Uterus (tissue), 4 donors: ENCODE data around the gene TMEM140. TPM values are rescaled to one million over a fixed set of nuclear protein-coding genes. Genes with fewer than 3 reads are reported as not detected.

Source experiments
- DNase-seq, 2 donors: peaks; one replicate each; pipeline ENCODE4 v3.0.0-alpha.2; 2019 to 2020
- H3K27ac ChIP-seq, 2 donors: fragments of 200-600 bp; sonication (generic); 1 replicate in 1 of 2; 2 replicates in 1 of 2; pipeline ENCODE4 v1.5.1; 2016 to 2018
- H3K27me3 ChIP-seq, 2 donors: fragments of 200-600 bp; sonication (generic); one replicate each; pipeline ENCODE4 v1.5.1; 2018 to 2019; ENCODE audit warnings: control low read depth in 1 of 2
- H3K36me3 ChIP-seq, 2 donors: fragments of 200-600 bp; sonication (generic); one replicate each; pipeline ENCODE4 v1.5.1; 2019; ENCODE audit warnings: control low read depth in 1 of 2
- H3K4me1 ChIP-seq, 2 donors: fragments of 200-600 bp; sonication (generic); one replicate each; pipeline ENCODE4 v1.5.1; 2018 to 2019; ENCODE audit warnings: control low read depth in 1 of 2
- H3K4me3 ChIP-seq, 2 donors: fragments of 200-600 bp; sonication (generic); 1 replicate in 1 of 2; 2 replicates in 1 of 2; pipeline ENCODE4 v1.5.1; 2018 to 2019; ENCODE audit warnings: mild to moderate bottlenecking in 1 of 2
- H3K9me3 ChIP-seq, 2 donors: fragments of 200-600 bp; sonication (generic); one replicate each; pipeline ENCODE4 v1.5.1; 2019; ENCODE audit warnings: control low read depth in 1 of 2
- CTCF ChIP-seq, 4 experiments: fragments of 200-600 bp in 2 of 4; fragments of 450-650 bp in 2 of 4; sonication (generic) in 2 of 4; IDR thresholded peaks; one replicate each; pipeline ENCODE4 v1.5.1; 2016 to 2019; ENCODE audit warnings: antibody characterized with exemption in 4 of 4, mild to moderate bottlenecking in 2 of 4, moderate library complexity in 1 of 4
- POLR2A ChIP-seq, 2 donors: fragments of 450-650 bp; IDR thresholded peaks; one replicate each; pipeline ENCODE4 v1.6.1; 2016; ENCODE audit warnings: antibody characterized with exemption in 2 of 2, mild to moderate bottlenecking in 1 of 2, moderate library complexity in 1 of 2
- intact Hi-C: fragments of 100-400 bp; cut with DNase I; formaldehyde crosslinking; loops from one replicate; pipeline ENCODE4 v1.15.1; 2023; ENCODE audit warnings: low total_unique reads
- total RNA-seq, 4 donors: library from RNA; depleted of rRNA in 3 of 4; stranded (reverse); fragments of >200 nt in 3 of 4; gene quantifications; one replicate each; pipeline versions ENCODE4 v1.1.0 to v1.2.4, GENCODE V29; 2014 to 2023
- donor health status: DM: yes; HTN: yes; CAD: no.

Gene TMEM140
- total RNA-seq, 4 donors from 2014 or later, result 5.9 to 30.0 (median 17.9) TPM

GRCh38 chr7:135185471-135186260 is 37.8 kb downstream of the TMEM140 start:
- H3K36me3 ChIP-seq, result no peaks in the 10 kb centered on the region
- TF ChIP-seq POLR2A (IDR thresholded peaks at IDR 0.05) (no peak), CTCF (IDR thresholded peaks at IDR 0.05) (no peak)

GRCh38 chr7:135186261-135186540 is 38.3 kb downstream of the TMEM140 start:
- H3K27me3 ChIP-seq, result no peaks in the 10 kb centered on the region
- H3K9me3 ChIP-seq, result peaks cover 0 to 9% of the 10 kb centered on the region in 2 donors
- H3K36me3 ChIP-seq, result no peaks in the 10 kb centered on the region
- H3K4me3 ChIP-seq, result no peak overlapping the region
- no peak for DNase-seq
- H3K4me1 ChIP-seq, result no peaks in the 10 kb centered on the region
- intact Hi-C loops, result no loop called here
- H3K27ac ChIP-seq, result no peak overlapping the region
- TF ChIP-seq CTCF (IDR thresholded peaks at IDR 0.05) (no peak), POLR2A (IDR thresholded peaks at IDR 0.05) (no peak)

More at GRCh38 chr7:135185471-135186260, 37.8 kb downstream of the TMEM140 start:
- intact Hi-C loops, result no loop called here
- H3K4me1 ChIP-seq, result no peaks in the 10 kb centered on the region
- no peak overlapping the region for H3K27ac ChIP-seq
- H3K4me3 ChIP-seq, result no peak overlapping the region
- DNase-seq, result no peak
- peaks cover 0 to 9% of the 10 kb centered on the region in 2 donors for H3K9me3 ChIP-seq
- no peaks in the 10 kb centered on the region for H3K27me3 ChIP-seq

GRCh38 chr7:135186841-135187253 is 39.0 kb downstream of the TMEM140 start:
- TF ChIP-seq POLR2A (IDR thresholded peaks at IDR 0.05) (no peak), CTCF (IDR thresholded peaks at IDR 0.05) (no peak)
- Histone ChIP-seq H3K4me1 (no peaks in the 10 kb centered on the region), H3K36me3 (no peaks in the 10 kb centered on the region), H3K4me3 (no peak overlapping the region), H3K27ac (no peak overlapping the region), H3K27me3 (no peaks in the 10 kb centered on the region), H3K9me3 (peaks cover 0 to 2% of the 10 kb centered on the region in 2 donors)
- intact Hi-C loops, result no loop called here
- no peak for DNase-seq

- no peaks in the 10 kb centered on the region for H3K4me1 ChIP-seq
- no peaks in the 10 kb centered on the region for H3K9me3 ChIP-seq
- DNase-seq, result no peak
- H3K27me3 ChIP-seq, result no peaks in the 10 kb centered on the region
- intact Hi-C loops, result no loop called here
- TF ChIP-seq CTCF (IDR thresholded peaks at IDR 0.05) (no peak), POLR2A (IDR thresholded peaks at IDR 0.05) (no peak)
- H3K36me3 ChIP-seq, result no peaks in the 10 kb centered on the region
- H3K4me3 ChIP-seq, result no peak overlapping the region
- no peak overlapping the region for H3K27ac ChIP-seq
Measured at GRCh38 chr7:135188298-135188984, 40.6 kb downstream of the TMEM140 start.

GRCh38 chr7:135189221-135189662 is 41.4 kb downstream of the TMEM140 start:
- DNase-seq, result no peak
- no peaks in the 10 kb centered on the region for H3K4me1 ChIP-seq
- H3K4me3 ChIP-seq, result no peak overlapping the region
- no peaks in the 10 kb centered on the region for H3K27me3 ChIP-seq
- H3K27ac ChIP-seq, result no peak overlapping the region
- no peak for TF ChIP-seq CTCF (IDR thresholded peaks at IDR 0.05)
- TF ChIP-seq POLR2A (IDR thresholded peaks at IDR 0.05), result no peak
- intact Hi-C loops, result no loop called here
- no peaks in the 10 kb centered on the region for H3K36me3 ChIP-seq
- H3K9me3 ChIP-seq, result no peaks in the 10 kb centered on the region
